Ishikawa (cell line): ENCODE measurements around the gene TRRAP.

Experiments
- EGR1 ChIP-seq: IDR thresholded peaks from 2 replicates; pipeline ENCODE4 v1.6.1; 2012
- EP300 ChIP-seq: IDR thresholded peaks from 2 replicates; pipeline ENCODE4 v1.6.1; 2012; ENCODE audit warnings: borderline replicate concordance
- FOXM1 ChIP-seq: IDR thresholded peaks from 2 replicates; pipeline ENCODE4 v1.6.1; 2012; ENCODE audit warnings: low read depth, borderline replicate concordance
- NFIC ChIP-seq: IDR thresholded peaks from 2 replicates; pipeline ENCODE4 v1.6.1; 2012
- TCF12 ChIP-seq: IDR thresholded peaks from 2 replicates; pipeline ENCODE4 v1.6.1; 2012; ENCODE audit warnings: low read depth
- TEAD4 ChIP-seq: IDR thresholded peaks from 2 replicates; pipeline ENCODE4 v1.6.1; 2012
- YY1 ChIP-seq: IDR thresholded peaks from 2 replicates; pipeline ENCODE4 v1.6.1; 2012; ENCODE audit warnings: low read depth
- ZBTB7A ChIP-seq: IDR thresholded peaks from 2 replicates; pipeline ENCODE4 v1.6.1; 2012; ENCODE audit warnings: low read depth
- TF ChIP-seq, protein P1 (sequence below): IDR thresholded peaks from 2 replicates; pipeline ENCODE4 v1.6.1; 2012
- TF ChIP-seq, protein P2 (sequence below): IDR thresholded peaks from 2 replicates; pipeline ENCODE4 v1.6.1; 2012
- TF ChIP-seq, protein P3 (sequence below): IDR thresholded peaks from 2 replicates; pipeline ENCODE4 v1.6.1; 2012; ENCODE audit warnings: low read depth, mild to moderate bottlenecking

TRRAP gene

DNA sequence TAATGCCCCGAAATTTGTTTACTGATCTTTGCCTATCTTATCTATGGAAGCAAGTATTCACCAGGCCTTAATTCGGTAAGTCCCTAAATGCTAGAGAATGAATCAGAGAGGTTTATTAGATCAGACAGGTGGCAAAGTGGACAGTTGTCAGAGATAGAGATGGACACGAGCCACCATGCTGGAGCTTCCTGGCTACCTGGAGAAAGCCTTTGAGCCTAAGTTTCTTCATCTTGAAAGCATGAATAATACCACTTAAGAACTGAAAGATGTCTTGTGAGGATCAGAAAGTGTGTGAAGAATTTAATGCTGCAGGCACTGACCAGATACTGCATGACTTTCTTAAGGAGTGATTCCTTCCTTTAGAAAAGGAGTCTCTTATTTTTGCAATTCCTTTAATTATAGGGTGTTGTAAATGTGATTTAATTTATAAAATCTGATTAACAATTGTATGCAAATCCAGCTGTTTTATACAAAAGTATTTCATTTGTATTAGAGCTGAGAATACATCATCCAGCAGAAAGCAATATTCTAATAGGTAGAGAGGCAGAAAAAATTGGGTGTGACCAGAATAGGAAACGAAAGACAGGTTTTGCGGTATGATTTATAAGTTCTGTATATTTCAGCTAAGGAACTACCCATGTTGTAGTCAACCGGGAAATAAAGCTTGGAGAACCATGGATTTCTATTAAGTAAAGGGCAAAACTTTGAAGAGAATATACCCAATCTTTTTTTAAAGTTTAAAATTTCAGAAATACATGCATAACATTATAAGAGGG, 182.9 kb downstream of the TRRAP start:
- TF ChIP-seq EP300 (no peak), FOXM1 (no peak), NFIC (no peak), ZBTB7A (no peak), YY1 (no peak), EGR1 (no peak), TEAD4 (no peak), TCF12 (no peak)
- TF ChIP-seq, protein P1, sequence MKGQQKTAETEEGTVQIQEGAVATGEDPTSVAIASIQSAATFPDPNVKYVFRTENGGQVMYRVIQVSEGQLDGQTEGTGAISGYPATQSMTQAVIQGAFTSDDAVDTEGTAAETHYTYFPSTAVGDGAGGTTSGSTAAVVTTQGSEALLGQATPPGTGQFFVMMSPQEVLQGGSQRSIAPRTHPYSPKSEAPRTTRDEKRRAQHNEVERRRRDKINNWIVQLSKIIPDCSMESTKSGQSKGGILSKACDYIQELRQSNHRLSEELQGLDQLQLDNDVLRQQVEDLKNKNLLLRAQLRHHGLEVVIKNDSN = no peak
- TF ChIP-seq, protein P2, sequence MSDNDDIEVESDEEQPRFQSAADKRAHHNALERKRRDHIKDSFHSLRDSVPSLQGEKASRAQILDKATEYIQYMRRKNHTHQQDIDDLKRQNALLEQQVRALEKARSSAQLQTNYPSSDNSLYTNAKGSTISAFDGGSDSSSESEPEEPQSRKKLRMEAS = no peak
- TF ChIP-seq, protein P3, sequence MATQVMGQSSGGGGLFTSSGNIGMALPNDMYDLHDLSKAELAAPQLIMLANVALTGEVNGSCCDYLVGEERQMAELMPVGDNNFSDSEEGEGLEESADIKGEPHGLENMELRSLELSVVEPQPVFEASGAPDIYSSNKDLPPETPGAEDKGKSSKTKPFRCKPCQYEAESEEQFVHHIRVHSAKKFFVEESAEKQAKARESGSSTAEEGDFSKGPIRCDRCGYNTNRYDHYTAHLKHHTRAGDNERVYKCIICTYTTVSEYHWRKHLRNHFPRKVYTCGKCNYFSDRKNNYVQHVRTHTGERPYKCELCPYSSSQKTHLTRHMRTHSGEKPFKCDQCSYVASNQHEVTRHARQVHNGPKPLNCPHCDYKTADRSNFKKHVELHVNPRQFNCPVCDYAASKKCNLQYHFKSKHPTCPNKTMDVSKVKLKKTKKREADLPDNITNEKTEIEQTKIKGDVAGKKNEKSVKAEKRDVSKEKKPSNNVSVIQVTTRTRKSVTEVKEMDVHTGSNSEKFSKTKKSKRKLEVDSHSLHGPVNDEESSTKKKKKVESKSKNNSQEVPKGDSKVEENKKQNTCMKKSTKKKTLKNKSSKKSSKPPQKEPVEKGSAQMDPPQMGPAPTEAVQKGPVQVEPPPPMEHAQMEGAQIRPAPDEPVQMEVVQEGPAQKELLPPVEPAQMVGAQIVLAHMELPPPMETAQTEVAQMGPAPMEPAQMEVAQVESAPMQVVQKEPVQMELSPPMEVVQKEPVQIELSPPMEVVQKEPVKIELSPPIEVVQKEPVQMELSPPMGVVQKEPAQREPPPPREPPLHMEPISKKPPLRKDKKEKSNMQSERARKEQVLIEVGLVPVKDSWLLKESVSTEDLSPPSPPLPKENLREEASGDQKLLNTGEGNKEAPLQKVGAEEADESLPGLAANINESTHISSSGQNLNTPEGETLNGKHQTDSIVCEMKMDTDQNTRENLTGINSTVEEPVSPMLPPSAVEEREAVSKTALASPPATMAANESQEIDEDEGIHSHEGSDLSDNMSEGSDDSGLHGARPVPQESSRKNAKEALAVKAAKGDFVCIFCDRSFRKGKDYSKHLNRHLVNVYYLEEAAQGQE = no peak
